Measurements from ENCODE around the gene NRIP1.

DNA sequence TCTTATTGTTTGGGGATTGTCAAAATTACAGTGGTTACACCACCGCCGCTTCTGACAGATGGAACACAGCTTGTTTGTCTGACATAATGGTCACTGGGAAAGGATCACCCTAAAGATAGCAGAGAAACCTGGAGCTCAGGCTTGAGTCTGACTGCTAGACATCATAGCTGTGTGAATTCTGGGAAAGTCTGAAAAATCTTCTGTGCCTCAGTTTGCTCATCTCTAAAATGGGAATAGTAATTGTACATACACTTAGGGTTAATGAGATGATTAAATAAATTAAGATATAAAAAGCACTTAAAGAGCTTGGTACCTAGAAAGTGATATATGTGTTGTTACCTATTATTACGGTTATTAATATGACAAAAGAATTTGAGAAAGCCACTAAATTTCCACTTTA lies 39.7 kb upstream of the NRIP1 start:
- TF ChIP-seq, protein P1, sequence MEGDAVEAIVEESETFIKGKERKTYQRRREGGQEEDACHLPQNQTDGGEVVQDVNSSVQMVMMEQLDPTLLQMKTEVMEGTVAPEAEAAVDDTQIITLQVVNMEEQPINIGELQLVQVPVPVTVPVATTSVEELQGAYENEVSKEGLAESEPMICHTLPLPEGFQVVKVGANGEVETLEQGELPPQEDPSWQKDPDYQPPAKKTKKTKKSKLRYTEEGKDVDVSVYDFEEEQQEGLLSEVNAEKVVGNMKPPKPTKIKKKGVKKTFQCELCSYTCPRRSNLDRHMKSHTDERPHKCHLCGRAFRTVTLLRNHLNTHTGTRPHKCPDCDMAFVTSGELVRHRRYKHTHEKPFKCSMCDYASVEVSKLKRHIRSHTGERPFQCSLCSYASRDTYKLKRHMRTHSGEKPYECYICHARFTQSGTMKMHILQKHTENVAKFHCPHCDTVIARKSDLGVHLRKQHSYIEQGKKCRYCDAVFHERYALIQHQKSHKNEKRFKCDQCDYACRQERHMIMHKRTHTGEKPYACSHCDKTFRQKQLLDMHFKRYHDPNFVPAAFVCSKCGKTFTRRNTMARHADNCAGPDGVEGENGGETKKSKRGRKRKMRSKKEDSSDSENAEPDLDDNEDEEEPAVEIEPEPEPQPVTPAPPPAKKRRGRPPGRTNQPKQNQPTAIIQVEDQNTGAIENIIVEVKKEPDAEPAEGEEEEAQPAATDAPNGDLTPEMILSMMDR (IDR thresholded peaks at IDR 0.05; ENCODE audit: poor library complexity, severe bottlenecking): no peak
- no peak for TF ChIP-seq RAD21 (conservative IDR thresholded peaks at IDR 0.05)

Measured in neural cell (in vitro differentiated cells).